ENCODE measurements around the gene SPDYE4.

GRCh38 chr17:8745586-8746500 lies 12.5 kb downstream of the SPDYE4 start:
- peak; percentile 87 to 93 (median 90) for TF ChIP-seq CTCF (IDR thresholded peaks at IDR 0.05)
- TF ChIP-seq POLR2A (IDR thresholded peaks at IDR 0.05), result no peak
